GM15510 (cell line): Measurements from ENCODE around the gene ZFHX3.

Experiments
- POLR2A ChIP-seq: IDR thresholded peaks from 3 replicates; pipeline ENCODE4 v1.6.1; 2011; ENCODE audit warnings: borderline replicate concordance; ENCODE audit not compliant: insufficient read length; ENCODE audit errors: extremely low read depth

Gene ZFHX3

DNA sequence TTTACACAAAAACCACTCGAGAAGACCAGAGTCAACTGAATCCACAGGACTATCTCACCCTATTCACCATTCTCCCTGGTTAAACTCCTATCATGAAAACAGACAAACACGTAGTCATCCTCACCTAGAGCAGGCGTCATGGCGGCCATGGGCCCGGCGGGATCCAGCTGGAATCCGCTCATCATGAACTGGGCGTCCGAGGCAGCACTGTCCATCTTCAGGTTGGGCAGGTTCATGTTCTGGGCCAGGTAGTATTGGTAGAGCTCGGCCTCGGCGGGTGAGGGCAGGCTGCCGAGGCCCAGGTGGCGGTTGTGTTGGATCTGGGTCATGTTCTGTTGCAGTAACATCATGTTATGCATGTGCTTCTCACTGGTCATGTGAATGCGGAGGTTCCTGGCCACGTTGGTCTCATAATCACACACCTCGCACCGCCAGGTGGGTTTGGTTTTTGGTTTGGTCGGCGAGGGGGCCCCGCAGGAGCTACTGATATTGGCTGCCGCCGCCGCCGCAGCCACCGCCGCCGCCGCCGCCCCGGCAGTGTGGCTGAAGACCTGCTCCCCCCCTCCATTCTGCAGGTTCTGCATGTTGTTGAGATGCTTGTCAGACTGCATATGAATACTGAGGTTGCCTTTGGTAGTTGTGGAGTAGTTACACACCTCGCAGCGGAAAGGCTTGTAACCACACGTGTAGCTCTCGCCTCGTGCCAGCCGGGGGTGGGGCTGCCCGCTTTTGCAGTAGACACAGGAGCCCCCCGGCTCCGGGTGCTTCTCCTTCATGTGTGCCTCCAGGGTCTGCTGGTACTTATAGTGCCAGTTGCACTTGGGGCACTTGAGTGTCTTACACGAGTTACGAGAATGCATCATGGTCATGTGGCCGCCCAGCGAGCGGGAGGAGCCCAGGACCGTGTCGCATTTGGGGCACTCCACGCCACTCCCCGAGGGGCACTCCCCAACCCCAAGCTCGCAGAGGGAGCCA lies 90.3 kb downstream of the ZFHX3 start:
- TF ChIP-seq POLR2A: no peak

DNA sequence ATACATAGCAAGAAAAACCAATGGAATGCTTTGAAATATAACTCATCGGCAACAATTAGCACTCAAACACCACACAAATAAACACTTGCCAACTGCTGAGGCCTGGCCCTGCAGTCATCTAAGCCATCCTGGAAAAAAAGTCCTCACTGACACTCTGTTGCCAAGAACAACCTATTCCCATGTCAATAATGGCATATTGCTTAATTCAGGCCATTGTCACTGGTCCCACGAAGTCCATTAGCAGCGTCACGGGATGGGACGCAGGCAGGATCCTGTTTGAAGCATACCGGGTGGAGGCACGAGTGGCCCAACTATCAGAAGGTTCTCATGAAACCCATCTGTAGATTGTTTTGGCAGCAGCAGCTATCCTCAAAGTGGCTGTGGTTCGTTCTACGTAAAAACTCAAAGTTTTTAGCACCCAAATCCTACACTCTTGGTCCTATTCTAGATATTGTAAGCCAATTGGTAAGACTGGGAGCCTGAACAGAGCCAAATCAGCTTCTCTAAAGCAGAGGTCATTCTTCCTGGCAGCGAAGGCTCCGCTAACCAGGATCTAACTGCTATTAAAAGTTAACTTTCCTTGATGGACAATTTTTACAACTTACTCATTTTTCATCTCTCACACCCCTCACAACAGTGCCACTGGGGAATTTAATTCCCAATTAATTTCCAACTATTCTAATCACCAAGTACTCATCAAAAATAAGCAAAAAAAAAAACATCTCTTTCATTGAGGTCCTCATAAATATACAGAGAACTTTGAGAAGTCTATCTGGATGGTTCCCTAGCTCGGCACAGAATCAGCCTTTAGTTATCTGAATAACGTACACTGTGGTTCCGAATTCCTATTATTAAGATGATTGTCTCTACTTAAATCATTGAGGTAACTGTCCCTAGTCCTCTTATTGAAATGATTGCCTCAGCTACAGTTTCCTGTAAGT lies 91.5 kb downstream of the ZFHX3 start:
- no peak for TF ChIP-seq POLR2A

DNA sequence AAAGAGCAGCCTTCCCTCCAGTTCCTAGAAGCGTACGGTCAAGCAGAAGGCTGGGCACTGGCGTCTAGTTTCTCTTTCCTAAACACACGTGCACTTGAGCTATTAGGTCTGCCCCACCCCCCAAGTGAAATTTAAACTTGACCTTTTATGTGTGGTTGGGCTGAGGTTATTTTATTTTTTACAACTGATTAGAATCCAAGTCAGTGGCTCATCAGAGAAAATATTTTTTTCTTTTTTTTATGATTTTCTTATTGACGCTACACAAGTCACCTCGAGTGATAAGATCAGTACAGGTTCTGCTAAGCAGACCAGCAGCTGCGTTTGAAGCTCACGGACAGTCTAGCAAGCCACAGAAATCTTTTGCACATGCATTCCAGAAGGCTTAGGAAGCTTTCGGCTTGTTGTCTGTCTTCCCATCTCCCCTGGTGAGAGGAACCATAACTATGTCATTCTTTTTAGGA lies 95.1 kb downstream of the ZFHX3 start:
- TF ChIP-seq POLR2A: no peak

DNA sequence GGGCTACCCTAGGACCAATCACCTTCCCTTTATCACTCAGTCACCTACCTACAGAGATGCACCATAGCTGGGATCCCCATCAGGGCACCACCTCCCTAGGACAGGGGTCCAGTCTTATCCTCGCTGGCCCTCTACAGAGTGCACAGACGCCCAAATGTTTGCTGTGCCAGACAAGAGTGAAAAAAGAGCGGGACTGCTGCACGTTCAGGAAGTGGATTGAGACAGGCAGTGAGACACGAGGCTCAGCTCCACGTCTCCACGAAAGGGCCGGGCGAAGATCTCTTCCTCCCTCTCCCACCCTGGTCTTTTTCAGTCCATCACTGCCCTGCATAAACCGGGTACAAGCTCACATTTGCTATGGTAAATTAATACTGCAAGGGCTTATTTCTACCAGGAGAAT lies 95.5 kb downstream of the ZFHX3 start:
- TF ChIP-seq POLR2A: no peak

DNA sequence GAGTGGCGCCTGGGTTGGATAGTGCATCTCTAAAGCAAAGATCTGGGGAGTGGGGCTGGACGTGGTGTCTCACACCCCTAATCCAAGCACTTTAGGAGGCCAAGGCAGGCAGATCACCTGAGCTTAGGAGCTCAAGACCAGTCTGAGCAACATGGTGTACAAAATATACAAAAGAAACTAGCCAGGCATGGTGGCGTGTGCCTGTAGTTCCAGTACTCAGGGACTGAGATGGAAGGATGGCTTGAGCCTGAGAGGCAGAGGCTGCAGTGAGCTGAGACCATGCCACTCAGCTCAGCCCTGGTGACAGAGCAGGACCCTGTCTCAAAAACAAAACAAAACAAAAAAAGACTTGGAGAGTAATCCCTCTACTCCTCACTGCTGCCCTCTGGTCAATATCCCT lies 96.0 kb downstream of the ZFHX3 start:
- TF ChIP-seq POLR2A: no peak

DNA sequence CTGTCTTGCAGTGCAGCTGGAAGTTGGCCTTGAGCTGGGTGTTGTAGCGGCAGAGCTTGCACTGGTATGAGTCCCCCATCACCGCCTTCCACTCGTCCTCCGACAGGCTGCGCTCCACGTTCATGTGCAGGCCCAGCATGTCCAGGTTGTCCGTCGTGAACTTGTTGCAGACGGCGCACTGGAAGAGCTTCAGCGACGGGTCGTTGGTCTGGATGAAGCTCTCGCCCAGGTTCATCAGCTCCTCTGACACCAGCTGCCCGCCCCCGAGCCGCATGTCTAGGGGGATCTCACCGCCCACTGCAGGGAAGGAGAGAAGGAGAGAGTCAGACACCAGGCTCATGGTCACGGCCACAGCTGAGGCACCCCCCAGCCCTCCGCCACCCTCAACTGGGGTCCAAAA lies 97.3 kb downstream of the ZFHX3 start:
- no peak for TF ChIP-seq POLR2A

DNA sequence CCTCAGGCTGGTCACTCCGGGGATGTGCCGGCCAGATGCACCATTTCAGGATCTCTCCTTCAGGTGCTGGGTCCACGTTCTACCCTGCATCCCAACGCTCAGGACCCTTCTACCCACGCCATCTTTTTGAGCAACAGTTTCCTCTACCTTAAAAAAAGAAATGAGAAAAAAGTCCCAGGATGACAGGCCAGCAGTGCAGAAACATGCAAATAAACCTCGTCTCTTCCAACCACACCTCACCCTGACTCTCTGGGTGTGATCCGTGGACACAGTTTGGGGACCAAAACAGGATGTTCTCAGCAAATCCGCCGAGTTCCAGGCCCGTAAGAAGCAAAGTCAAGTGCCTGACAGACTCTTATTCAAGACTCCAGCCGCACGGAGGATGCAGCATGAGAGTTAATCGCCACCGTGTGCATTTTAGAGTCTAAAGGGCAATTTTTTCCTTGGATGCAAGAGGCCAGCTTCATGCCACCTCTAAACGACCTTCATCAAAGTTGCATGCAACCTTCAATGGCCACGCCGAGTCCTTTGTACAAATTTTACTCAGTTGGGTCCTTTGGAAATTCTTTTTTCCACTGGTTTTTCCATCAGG lies 99.6 kb downstream of the ZFHX3 start:
- no peak for TF ChIP-seq POLR2A

DNA sequence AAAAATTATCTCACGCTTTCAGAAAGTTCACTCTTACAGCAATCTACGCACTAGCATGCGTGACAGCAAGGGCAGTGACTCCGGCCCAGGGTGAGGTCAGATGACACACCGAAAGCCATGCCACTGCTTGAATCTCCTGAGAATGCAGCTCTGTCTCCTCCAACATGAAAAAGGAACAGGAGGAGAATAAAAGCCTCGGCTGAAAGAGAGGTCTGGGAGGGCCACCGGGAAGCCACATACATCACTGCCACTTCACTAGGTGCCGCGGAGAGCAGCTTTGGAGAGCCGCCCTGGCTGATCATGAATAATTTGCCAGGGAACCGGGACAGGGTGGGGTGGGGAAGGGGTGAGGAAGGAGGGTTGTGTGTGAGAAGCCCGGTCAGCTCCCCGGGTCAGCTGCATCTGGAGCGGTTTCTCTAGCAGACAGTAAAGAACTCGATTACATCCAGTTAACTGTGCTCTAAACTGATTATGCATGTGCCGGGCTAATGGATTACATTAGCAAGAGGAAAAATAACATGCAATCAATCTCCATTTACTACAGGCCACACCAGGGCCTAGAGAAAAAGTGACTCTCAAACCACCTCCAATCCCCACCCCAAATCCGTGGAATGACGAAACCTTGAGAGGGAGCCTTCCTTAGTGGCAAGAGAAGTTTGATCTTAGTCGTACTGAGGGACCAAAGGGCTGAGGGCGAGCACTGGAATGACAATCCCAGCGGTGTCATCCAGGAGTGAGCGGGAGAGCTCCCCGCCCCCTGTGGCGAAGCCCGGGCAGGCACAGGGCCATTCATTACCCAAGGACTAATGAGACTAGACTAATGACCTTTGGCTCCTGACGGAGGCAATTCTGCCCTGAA lies 100.3 kb downstream of the ZFHX3 start:
- no peak for TF ChIP-seq POLR2A

DNA sequence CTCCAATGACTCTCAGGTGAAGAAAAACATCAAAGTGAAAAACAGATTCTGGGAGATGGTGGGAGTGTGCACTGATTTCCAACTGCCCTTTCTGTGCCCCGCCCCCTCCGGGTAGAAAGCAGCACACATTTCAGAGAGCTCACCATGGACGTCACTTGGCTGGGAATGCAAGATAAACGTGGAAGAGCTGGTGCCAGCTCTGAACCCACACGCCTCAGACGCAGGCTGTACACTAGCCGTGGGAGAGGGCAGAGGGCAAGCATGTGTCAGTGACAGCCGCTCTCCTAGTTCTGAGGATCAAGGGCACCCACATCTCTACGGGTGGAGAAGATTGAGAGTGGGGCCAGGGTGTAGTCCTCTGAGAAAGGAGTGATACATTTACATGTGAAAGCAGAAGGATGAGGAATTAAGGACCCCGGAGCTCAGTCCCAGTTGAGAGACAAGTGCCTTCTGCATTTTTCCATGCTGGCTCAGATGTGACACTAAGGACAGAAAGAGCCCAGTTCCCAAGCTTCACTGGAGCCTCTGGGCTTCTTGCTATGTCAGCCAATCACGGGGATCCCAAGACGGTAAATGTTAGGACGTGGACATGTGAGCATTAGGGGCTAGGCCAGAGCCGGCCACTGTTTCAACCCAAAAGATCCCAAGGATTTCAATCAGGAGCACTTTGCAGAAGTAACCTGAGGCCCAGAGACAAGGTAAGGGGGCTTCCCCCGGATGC lies 101.3 kb downstream of the ZFHX3 start:
- TF ChIP-seq POLR2A: no peak

DNA sequence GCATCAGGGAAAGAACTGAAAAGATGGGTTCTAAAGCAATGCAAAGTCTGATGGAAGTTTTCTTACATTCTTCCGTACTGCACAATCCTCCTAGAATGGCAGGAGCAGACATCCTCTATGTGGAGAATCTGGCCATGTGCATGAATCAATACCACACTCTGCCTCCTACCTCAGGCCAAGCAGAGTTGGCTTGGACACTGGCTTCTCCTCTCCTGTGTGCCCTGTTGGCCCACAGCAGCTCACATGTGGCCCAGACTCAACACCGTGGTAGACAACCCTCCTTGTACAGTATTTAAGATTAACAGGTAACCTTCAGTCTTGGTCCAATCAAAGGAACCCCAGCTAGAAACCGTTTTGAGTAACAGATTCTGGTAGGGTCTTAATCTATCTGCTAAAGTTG lies 101.9 kb downstream of the ZFHX3 start:
- TF ChIP-seq POLR2A: no peak

DNA sequence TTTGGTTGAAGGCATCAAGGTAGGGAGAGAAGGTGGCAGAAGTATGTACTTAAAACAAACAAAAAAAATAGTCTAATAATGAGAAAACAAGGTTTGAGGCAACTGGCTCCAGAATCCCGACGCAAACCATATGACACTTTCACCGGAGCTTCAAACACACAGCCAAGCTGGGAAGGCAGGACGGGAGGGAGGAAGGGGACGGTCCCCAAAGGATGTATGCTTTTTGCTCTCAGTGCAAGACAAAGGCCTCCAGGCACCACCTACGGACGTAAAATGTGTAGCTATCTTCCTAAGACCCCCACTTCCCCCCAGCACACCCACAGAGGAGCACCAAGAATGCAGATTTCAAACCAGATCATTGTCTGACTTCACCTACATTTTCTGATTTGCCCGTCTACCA lies 102.3 kb downstream of the ZFHX3 start:
- no peak for TF ChIP-seq POLR2A

DNA sequence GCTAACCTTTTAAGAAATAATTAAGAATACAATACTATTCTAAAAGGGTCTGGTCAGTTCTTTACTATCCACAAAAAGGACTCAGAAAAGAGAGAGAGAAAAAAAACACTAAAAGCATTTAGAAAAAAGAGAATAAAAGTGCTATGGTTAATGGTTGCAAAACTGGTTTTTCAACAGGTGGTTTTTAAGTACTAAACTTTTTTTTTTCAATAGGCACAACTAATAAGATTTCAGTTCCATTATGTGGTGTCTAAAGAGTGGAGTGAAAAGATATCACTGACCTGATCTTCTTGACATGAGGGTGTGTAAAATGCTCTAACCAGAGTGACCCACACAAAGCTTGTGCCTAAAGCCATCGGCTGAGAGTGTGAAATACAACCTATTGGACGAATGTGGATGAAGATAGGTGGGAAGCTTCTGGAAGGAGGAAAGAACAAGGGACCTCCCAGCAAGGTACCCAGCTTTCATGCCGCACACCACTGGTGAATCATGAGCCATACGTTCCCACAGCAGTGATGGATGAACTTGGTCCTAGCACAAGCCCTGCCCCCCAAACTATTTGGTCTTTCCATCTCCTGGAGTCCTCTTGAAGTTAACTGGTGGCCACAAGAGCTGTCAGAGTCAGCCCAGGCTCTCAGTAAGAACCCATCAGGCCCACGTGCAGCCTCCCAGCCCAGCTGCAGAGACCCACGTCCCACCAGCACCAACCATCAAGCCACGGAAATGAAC lies 103.0 kb downstream of the ZFHX3 start:
- no peak for TF ChIP-seq POLR2A

DNA sequence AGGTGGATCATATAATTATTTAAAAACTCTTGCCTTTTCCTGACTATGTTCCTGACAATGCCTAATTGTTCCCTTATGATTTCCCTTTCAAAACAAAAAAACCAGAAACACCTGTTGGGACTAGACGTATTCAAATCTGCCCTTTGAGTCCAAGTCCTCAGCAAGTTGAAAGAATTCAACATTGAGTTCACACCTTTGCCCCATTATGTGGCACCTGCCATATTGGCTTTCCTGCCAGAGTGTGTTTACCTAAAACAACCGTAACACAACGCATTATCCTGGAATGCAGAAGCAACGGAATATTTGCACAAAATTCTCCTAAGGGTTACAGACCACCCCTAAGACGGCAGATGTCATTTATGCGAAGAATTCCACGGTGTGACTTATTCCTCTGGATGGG lies 105.9 kb downstream of the ZFHX3 start:
- TF ChIP-seq POLR2A: no peak
